Adipose tissue (tissue), 3 donors: ENCODE data around the gene PER3. TPM values are rescaled to one million over a fixed set of nuclear protein-coding genes. Genes with fewer than 3 reads are reported as not detected.

Experiments
- H3K27ac ChIP-seq: one replicate; pipeline ENCODE4 v1.5.1; 2013; ENCODE audit warnings: low read depth, low read length
- WGBS, 3 donors: extraction: QIAGEN DNeasy Blood & Tissue Kit; methylation state at CpG; one replicate each; pipeline ENCODE4 v1.1.7; 2013; 5-methylcytosine and 5-hydroxymethylcytosine counted together
- polyA plus RNA-seq, 3 donors: library from polyadenylated mRNA; stranded (reverse); fragments of 200-250 nt; gene quantifications; one replicate each; pipeline ENCODE4 v1.2.3, GENCODE V29; 2013
- donor health status: healthy with polysubstance abuse.
- donor health status: Bipolar disorder and iron deficiency.
- donor health status: healthy.

Gene PER3
- polyA plus RNA-seq, 3 donors = 3.3 to 6.6 (median 4.1) TPM

DNA sequence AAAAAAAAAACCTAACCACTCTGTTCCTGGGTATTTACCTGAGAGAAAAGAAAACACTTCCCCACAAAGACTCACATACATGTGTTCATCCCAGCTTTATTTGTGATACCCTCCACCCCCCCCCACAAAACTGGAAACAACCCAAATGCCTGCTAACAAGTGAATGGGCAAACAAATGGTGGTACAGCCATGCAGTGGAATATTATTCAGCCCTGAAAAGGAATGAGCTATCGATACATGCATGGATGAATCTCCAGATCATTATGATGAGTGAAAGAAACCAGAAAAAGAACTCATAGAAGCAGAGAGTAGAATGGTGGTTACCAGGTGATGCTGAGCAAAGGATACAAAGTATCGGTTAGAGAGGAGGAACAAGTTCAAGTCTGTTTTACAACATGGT lies 106.8 kb downstream of the PER3 start:
- WGBS, 3 donors = 98 to 100% (median 99%) methylated on average over 2 of the region's 2 CpGs
- no peak overlapping the region for H3K27ac ChIP-seq

DNA sequence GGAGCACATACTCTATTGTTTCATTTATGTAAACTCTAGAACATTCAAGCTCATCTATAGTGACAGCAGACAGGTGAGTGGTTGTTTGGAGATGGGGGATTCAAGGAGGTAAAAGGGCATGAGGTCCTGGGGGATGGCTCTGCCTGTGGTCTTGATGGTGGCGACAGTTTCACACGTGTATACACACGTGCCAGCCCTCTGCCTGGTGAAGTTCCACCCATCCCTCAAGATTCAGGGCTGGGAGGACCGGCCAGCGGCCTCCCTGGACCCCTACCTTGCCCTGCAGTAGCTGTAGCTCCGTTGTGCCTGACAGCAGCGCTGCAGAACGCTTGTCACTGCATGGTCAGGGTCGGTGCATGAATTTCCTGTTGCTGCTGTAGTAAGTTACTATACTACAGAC lies 107.7 kb downstream of the PER3 start:
- no peak overlapping the region for H3K27ac ChIP-seq
- WGBS, 3 donors = 55 to 64% (median 57%) methylated on average over 9 of the region's 9 CpGs

DNA sequence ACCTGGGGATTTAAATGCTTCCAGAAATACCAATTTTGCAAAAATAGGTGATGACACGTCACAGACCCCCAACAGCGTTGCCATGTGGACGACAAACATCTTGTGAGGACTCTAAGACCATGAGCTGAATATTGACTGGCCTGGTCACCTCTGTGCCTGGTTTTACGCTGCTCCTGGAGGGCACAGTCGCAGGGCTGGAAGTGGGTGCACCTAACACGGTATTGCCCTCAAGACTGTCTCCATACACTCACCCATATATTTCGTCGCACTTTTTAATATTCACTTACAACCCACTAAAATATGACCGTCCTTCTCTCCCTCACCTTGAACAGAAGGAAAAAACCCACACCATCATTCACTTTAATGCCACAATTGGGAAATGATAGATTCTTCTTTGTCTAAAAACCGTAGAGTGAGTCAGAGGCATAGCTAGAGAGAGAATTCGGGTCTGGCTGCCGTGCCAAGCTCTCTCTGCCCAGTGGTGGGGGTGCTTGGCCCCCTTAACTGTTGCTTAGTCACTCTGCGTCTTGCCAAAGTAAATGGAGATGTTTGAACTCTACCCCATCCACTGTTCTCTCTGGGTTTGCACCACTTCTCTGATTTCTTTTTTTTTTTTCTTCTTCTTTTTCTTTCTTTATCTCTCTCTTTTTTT lies 109.6 kb downstream of the PER3 start:
- 82 to 87% (median 85%) methylated on average over 13 of the region's 13 CpGs for WGBS, 3 donors
- H3K27ac ChIP-seq = no peak overlapping the region

Other genes starting within 250 kb of the PER3 start
- 100 to 1,000 TPM in 1 of 3 donors, 10 to 100 TPM in 2; 24.6 to 122 (median 89.6) TPM for gene VAMP3, start 13.0 kb upstream of the PER3 start, polyA plus RNA-seq
- under 1 TPM; 0.08 to 0.54 (median 0.22) TPM for gene UTS2, start 68.8 kb downstream of the PER3 start, polyA plus RNA-seq
- under 1 TPM in 2 of 3 donors, not detected in 1; 0.21 to 0.22 TPM for gene TNFRSF9, start 156.5 kb downstream of the PER3 start, polyA plus RNA-seq
- 100 to 1,000 TPM; 173 to 397 (median 342) TPM for gene PARK7, start 177.4 kb downstream of the PER3 start, polyA plus RNA-seq
- gene ERRFI1, start 242.0 kb downstream of the PER3 start, polyA plus RNA-seq = 100 to 1,000 TPM in 2 of 3 donors, 10 to 100 TPM in 1; 93.0 to 211 (median 135) TPM